NT2/D1 (cell line): ENCODE data around the gene ICOSLG.

Experiments used
- SUZ12 ChIP-seq: IDR thresholded peaks from 2 replicates; pipeline ENCODE4 v1.6.1; 2011; ENCODE audit not compliant: insufficient read length, insufficient read depth; ENCODE audit errors: extremely low read depth
- YY1 ChIP-seq: IDR thresholded peaks from 2 replicates; pipeline ENCODE4 v1.6.1; 2011; ENCODE audit not compliant: insufficient read length, insufficient read depth
- ZNF274 ChIP-seq: IDR thresholded peaks from 2 replicates; pipeline ENCODE4 v1.6.1; 2011; ENCODE audit warnings: mild to moderate bottlenecking, low read depth, low read length

DNA sequence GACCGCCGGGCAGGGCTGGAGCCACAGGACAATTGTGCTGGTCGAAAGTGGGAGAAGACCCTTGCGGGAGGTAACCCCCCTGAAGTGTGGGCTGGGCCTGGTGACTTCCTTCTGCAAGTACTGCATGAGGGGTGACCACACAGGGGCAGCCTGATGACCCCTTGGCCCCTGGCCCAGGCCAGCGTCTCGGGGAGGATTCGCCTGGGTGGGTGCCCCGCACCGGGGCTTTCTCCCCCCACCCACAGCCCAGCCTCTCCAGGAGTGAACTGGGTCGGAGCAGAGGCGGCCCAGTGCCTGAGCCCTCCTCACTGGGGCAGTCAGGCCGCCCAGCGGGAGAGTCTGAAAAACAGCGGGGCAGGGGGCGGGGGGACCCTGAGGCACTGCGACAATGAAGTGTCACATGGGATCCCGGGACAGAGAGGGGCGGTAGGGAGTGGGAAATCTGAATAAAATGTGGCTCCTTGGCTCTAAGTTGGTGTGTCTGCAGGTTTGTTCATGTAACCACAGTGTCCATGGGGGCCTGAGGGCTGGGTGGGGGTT lies 22.5 kb upstream of the ICOSLG start:
- TF ChIP-seq YY1: no peak
- no peak for TF ChIP-seq SUZ12
- no peak for TF ChIP-seq ZNF274
